ENCODE data around the gene TXLNB.

Gene TXLNB

DNA sequence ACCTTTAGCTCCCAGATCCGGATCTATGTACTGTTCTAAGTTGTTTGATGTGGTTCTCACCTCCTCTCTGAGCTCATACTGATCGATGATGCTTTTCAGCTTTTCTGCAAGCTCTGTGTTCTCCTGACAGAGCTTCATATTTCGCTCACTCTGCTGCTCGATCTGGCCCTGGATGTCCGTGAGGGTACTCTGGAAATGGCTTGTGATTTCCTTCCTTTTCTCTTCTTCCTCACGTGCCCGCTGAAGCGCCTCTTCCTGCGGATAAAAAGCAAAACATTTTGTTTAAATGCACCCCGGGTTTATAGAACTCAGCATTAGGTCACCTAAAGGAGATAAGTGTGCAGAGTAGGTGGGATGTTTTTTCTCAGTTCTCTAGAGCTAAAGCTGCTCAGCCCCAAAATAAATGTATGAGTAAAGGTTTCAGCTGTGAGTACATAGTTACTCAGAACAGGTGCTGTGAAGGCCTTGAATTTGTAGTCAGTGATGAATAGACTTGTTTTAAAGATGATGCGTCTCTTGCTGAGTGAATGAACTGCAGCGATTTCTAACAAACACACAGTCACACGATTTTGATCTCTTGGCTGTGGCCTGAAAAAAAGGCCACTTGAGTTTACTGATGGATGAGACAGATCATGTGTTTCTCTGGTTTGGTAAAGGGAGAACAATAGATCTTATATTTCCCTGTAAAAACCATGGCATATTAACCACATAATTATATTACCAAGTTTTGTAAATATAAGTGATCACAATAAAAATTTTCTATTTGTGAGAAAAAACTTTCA is 29.1 kb downstream of the TXLNB start:
- H3K4me1 ChIP-seq (ENCODE audit: control insufficient read depth, low read depth, low read length): no peaks in the 10 kb centered on the region
- no peaks in the 10 kb centered on the region for H3K27me3 ChIP-seq (ENCODE audit: control insufficient read depth, insufficient read depth, low read length)
- no peaks in the 10 kb centered on the region for H3K9me3 ChIP-seq (ENCODE audit: control insufficient read depth, low read depth, low read length)
- H3K36me3 ChIP-seq (ENCODE audit: control insufficient read depth, low read depth, low read length): no peaks in the 10 kb centered on the region
- H3K27ac ChIP-seq (ENCODE audit: low read length): no peak overlapping the region
- H3K4me3 ChIP-seq (ENCODE audit: low read length): no peak overlapping the region
- H3K9ac ChIP-seq (ENCODE audit: low read length): no peak overlapping the region

GRCh38 chr6:139257821-139258398 is 33.9 kb downstream of the TXLNB start:
- Histone ChIP-seq H3K4me1 (ENCODE audit: control insufficient read depth, low read depth, low read length) (no peaks in the 10 kb centered on the region), H3K27ac (ENCODE audit: low read length) (no peak overlapping the region), H3K36me3 (ENCODE audit: control insufficient read depth, low read depth, low read length) (no peaks in the 10 kb centered on the region), H3K27me3 (ENCODE audit: control insufficient read depth, insufficient read depth, low read length) (no peaks in the 10 kb centered on the region), H3K9ac (ENCODE audit: low read length) (no peak overlapping the region), H3K9me3 (ENCODE audit: control insufficient read depth, low read depth, low read length) (no peaks in the 10 kb centered on the region), H3K4me3 (ENCODE audit: low read length) (no peak overlapping the region)

DNA sequence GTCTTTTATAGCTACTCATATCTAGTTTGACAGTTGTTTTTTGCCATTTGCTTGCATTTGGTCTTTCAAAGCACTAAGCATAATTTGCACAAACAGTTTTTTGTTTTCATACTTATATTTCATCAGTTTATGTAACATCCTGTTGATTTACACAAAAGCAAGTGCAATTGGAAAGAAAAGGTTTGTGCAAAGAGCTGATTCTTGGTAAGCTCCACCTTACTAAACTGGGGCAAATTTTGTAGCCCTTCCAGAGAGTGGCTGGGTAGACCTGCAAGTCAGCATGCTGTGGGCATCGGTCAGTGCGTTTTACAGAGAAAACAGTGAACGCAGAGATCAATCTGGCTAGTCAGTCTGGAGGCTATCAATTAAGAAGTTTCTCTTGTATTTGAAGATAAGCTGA is 34.5 kb downstream of the TXLNB start:
- Histone ChIP-seq H3K9me3 (ENCODE audit: control insufficient read depth, low read depth, low read length) (no peaks in the 10 kb centered on the region), H3K9ac (ENCODE audit: low read length) (no peak overlapping the region), H3K27me3 (ENCODE audit: control insufficient read depth, insufficient read depth, low read length) (no peaks in the 10 kb centered on the region), H3K4me1 (ENCODE audit: control insufficient read depth, low read depth, low read length) (no peaks in the 10 kb centered on the region), H3K27ac (ENCODE audit: low read length) (no peak overlapping the region), H3K36me3 (ENCODE audit: control insufficient read depth, low read depth, low read length) (no peaks in the 10 kb centered on the region), H3K4me3 (ENCODE audit: low read length) (no peak overlapping the region)

- Histone ChIP-seq H3K4me3 (ENCODE audit: low read length) (no peak overlapping the region), H3K27me3 (ENCODE audit: control insufficient read depth, insufficient read depth, low read length) (no peaks in the 10 kb centered on the region), H3K27ac (ENCODE audit: low read length) (no peak overlapping the region), H3K9me3 (ENCODE audit: control insufficient read depth, low read depth, low read length) (no peaks in the 10 kb centered on the region), H3K4me1 (ENCODE audit: control insufficient read depth, low read depth, low read length) (no peaks in the 10 kb centered on the region), H3K9ac (ENCODE audit: low read length) (no peak overlapping the region), H3K36me3 (ENCODE audit: control insufficient read depth, low read depth, low read length) (no peaks in the 10 kb centered on the region)
Observed at GRCh38 chr6:139256087-139256486, 35.7 kb downstream of the TXLNB start.

- no peaks in the 10 kb centered on the region for H3K9me3 ChIP-seq (ENCODE audit: control insufficient read depth, low read depth, low read length)
- no peaks in the 10 kb centered on the region for H3K36me3 ChIP-seq (ENCODE audit: control insufficient read depth, low read depth, low read length)
- H3K4me1 ChIP-seq (ENCODE audit: control insufficient read depth, low read depth, low read length): no peaks in the 10 kb centered on the region
- no peaks in the 10 kb centered on the region for H3K27me3 ChIP-seq (ENCODE audit: control insufficient read depth, insufficient read depth, low read length)
- H3K9ac ChIP-seq (ENCODE audit: low read length): no peak overlapping the region
- no peak overlapping the region for H3K4me3 ChIP-seq (ENCODE audit: low read length)
- no peak overlapping the region for H3K27ac ChIP-seq (ENCODE audit: low read length)
Observed at GRCh38 chr6:139254196-139254595, 37.6 kb downstream of the TXLNB start.

GRCh38 chr6:139253656-139254055 is 38.1 kb downstream of the TXLNB start:
- Histone ChIP-seq H3K27ac (ENCODE audit: low read length) (no peak overlapping the region), H3K9ac (ENCODE audit: low read length) (no peak overlapping the region), H3K36me3 (ENCODE audit: control insufficient read depth, low read depth, low read length) (no peaks in the 10 kb centered on the region), H3K9me3 (ENCODE audit: control insufficient read depth, low read depth, low read length) (no peaks in the 10 kb centered on the region), H3K4me1 (ENCODE audit: control insufficient read depth, low read depth, low read length) (no peaks in the 10 kb centered on the region), H3K27me3 (ENCODE audit: control insufficient read depth, insufficient read depth, low read length) (no peaks in the 10 kb centered on the region), H3K4me3 (ENCODE audit: low read length) (no peak overlapping the region)

DNA sequence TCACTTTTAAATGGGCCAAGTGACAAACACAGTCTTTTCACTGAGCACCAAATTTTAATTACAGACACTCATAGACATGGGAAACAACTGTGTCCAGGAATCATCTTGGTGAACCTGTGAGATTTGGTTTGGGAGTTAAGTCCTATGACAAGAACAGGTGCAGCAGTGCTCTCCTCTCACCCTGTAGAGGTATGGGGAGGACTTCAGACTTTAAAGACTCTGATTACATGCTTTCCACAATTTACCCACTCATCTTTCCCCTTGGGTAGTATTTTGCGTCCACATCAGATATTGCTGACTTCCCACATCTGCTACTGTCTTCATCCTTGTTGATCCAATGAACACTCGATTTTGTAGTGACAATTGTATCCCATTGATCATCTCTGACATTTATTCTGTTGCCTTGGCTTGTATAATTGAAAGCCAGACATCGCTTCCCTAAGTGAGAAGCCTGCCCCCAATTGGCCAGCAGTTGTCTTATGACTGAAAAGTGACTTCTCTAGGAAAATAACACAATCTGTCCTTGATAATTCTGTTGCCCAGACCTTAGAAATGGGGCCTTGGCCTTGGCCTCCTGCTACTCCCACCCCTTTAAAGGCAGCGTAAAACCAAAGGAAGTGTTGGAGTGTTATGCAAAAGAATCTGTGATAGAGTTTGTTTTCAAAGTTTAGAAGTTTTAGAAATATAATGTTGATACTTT is 40.0 kb downstream of the TXLNB start:
- Histone ChIP-seq H3K9ac (ENCODE audit: low read length) (no peak overlapping the region), H3K9me3 (ENCODE audit: control insufficient read depth, low read depth, low read length) (no peaks in the 10 kb centered on the region), H3K27me3 (ENCODE audit: control insufficient read depth, insufficient read depth, low read length) (no peaks in the 10 kb centered on the region), H3K36me3 (ENCODE audit: control insufficient read depth, low read depth, low read length) (no peaks in the 10 kb centered on the region), H3K4me3 (ENCODE audit: low read length) (no peak overlapping the region), H3K27ac (ENCODE audit: low read length) (no peak overlapping the region), H3K4me1 (ENCODE audit: control insufficient read depth, low read depth, low read length) (no peaks in the 10 kb centered on the region)

GRCh38 chr6:139251045-139251690 is 40.6 kb downstream of the TXLNB start:
- Histone ChIP-seq H3K27ac (ENCODE audit: low read length) (no peak overlapping the region), H3K36me3 (ENCODE audit: control insufficient read depth, low read depth, low read length) (no peaks in the 10 kb centered on the region), H3K9ac (ENCODE audit: low read length) (no peak overlapping the region), H3K4me1 (ENCODE audit: control insufficient read depth, low read depth, low read length) (no peaks in the 10 kb centered on the region), H3K9me3 (ENCODE audit: control insufficient read depth, low read depth, low read length) (no peaks in the 10 kb centered on the region), H3K4me3 (ENCODE audit: low read length) (no peak overlapping the region), H3K27me3 (ENCODE audit: control insufficient read depth, insufficient read depth, low read length) (no peaks in the 10 kb centered on the region)

GRCh38 chr6:139250296-139251044 is 41.3 kb downstream of the TXLNB start:
- Histone ChIP-seq H3K4me3 (ENCODE audit: low read length) (no peak overlapping the region), H3K9me3 (ENCODE audit: control insufficient read depth, low read depth, low read length) (no peaks in the 10 kb centered on the region), H3K4me1 (ENCODE audit: control insufficient read depth, low read depth, low read length) (no peaks in the 10 kb centered on the region), H3K27ac (ENCODE audit: low read length) (no peak overlapping the region), H3K36me3 (ENCODE audit: control insufficient read depth, low read depth, low read length) (no peaks in the 10 kb centered on the region), H3K27me3 (ENCODE audit: control insufficient read depth, insufficient read depth, low read length) (no peaks in the 10 kb centered on the region), H3K9ac (ENCODE audit: low read length) (no peak overlapping the region)

DNA sequence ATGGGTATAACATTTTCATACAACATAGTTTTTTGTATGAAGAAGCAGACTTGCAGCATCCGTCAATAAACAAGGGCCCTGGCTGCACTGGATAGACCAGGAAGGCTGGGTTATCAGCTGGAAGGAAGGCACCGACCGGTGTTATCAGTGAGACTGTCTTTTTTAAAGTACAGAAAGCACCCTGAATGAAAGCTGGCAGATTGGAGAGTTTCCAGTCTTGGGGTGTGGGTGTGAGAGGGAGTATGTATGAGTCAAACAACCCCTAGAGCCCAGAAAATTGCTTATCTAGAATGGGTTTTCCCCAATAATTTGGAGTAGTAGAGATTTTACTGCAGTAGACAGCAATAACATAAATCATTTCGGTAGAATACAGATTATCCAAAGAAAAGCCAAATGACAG is 42.4 kb downstream of the TXLNB start:
- Histone ChIP-seq H3K27ac (ENCODE audit: low read length) (no peak overlapping the region), H3K27me3 (ENCODE audit: control insufficient read depth, insufficient read depth, low read length) (no peaks in the 10 kb centered on the region), H3K36me3 (ENCODE audit: control insufficient read depth, low read depth, low read length) (no peaks in the 10 kb centered on the region), H3K9me3 (ENCODE audit: control insufficient read depth, low read depth, low read length) (no peaks in the 10 kb centered on the region), H3K4me3 (ENCODE audit: low read length) (no peak overlapping the region), H3K4me1 (ENCODE audit: control insufficient read depth, low read depth, low read length) (no peaks in the 10 kb centered on the region), H3K9ac (ENCODE audit: low read length) (no peak overlapping the region)

DNA sequence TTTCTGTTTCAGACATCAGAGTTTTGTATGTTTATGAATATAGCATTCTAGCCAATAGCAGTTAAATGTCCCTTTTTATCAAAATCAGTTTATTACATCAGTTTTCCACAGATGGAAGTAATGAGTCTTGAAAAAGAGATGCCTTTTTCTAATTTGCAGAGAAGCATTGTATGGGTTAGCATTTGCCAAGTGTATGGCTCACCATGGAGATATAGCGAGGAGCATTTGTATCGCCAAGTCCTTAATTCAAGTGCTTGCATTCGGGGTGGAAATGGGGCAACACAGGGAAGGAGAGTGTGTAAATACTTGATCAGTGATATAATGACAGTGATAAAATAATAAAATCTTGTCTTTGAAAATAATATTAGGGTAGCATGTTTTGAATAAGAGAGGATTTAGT is 42.9 kb downstream of the TXLNB start:
- Histone ChIP-seq H3K4me3 (ENCODE audit: low read length) (no peak overlapping the region), H3K9ac (ENCODE audit: low read length) (no peak overlapping the region), H3K36me3 (ENCODE audit: control insufficient read depth, low read depth, low read length) (no peaks in the 10 kb centered on the region), H3K27ac (ENCODE audit: low read length) (no peak overlapping the region), H3K4me1 (ENCODE audit: control insufficient read depth, low read depth, low read length) (no peaks in the 10 kb centered on the region), H3K27me3 (ENCODE audit: control insufficient read depth, insufficient read depth, low read length) (no peaks in the 10 kb centered on the region), H3K9me3 (ENCODE audit: control insufficient read depth, low read depth, low read length) (no peaks in the 10 kb centered on the region)
